ENCODE results near the gene CRHR1.

GRCh38 chr17:45861165-45861564, 77.0 kb downstream of the CRHR1 start:
- TF ChIP-seq POLR2AphosphoS5 (IDR thresholded peaks at IDR 0.05) = peak in 3 of 4 donors; percentile 70 to 82 (median 82)
- TF ChIP-seq EP300 (IDR thresholded peaks at IDR 0.05) = no peak
